Measurements from ENCODE around the gene RENBP.

RENBP gene

DNA sequence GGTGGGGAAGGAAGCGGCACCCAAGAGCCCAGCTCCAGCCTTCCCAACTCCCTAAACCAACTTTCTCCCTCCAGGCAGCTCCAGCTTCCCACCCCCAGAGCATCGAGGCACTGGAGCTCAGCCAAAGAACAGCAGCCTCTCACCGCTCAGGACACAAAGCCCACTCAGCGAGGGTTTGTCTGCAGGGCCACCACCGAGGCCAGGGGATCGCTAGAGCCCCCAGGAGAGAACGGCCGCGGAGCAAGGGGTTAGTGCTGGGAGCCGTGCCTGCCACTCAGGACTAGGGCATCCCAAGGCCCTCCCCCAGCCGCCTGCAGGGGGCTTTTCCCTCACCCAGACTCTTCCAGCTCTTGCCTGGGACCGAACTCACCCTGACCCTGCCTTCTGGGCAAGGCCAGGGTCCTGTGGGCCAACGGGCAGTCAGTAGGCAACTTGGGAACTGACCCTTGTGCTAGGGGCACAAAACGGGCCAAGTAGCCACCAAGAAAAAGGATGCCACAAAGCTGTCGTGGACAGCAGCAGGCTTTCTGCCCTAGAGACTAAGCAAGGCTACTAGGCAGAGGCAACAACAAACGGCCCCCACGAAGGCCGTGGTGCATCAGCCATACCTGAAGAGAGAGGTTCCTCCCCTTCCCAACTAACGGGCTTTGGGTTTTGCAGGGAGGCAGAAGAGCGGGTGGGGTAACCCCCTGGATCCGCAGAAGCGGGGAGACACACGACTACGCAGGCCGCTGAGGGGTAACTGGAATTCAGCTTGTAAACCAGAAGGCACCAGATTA is 24.9 kb upstream of the RENBP start (continued):
- TF ChIP-seq ZNF558 (tag by site-specific recombination; IDR thresholded peaks at IDR 0.05) (no peak), ZNF560 (tag by site-specific recombination; IDR thresholded peaks at IDR 0.05; ENCODE audit: borderline replicate concordance) (no peak), ZBTB20 (tag by site-specific recombination; IDR thresholded peaks at IDR 0.05) (0 out of 2 replicates have a peak, but pooled peaks have one; percentile 11), SCRT2 (tag by site-specific recombination; IDR thresholded peaks at IDR 0.05) (peak; percentile 77), ZNF626 (tag by site-specific recombination; IDR thresholded peaks at IDR 0.05) (no peak), KLF10 (tag by site-specific recombination; IDR thresholded peaks at IDR 0.05) (no peak), TCF7L2 (IDR thresholded peaks at IDR 0.05; ENCODE audit: borderline replicate concordance, low read depth, low read length) (no peak), ZNF341 (tag by site-specific recombination; IDR thresholded peaks at IDR 0.05; ENCODE audit: low read depth) (peak; percentile 44)
- TF ChIP-seq, protein P1, sequence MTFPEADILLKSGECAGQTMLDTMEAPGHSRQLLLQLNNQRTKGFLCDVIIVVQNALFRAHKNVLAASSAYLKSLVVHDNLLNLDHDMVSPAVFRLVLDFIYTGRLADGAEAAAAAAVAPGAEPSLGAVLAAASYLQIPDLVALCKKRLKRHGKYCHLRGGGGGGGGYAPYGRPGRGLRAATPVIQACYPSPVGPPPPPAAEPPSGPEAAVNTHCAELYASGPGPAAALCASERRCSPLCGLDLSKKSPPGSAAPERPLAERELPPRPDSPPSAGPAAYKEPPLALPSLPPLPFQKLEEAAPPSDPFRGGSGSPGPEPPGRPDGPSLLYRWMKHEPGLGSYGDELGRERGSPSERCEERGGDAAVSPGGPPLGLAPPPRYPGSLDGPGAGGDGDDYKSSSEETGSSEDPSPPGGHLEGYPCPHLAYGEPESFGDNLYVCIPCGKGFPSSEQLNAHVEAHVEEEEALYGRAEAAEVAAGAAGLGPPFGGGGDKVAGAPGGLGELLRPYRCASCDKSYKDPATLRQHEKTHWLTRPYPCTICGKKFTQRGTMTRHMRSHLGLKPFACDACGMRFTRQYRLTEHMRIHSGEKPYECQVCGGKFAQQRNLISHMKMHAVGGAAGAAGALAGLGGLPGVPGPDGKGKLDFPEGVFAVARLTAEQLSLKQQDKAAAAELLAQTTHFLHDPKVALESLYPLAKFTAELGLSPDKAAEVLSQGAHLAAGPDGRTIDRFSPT (tag by site-specific recombination; IDR thresholded peaks at IDR 0.05), result no peak

DNA sequence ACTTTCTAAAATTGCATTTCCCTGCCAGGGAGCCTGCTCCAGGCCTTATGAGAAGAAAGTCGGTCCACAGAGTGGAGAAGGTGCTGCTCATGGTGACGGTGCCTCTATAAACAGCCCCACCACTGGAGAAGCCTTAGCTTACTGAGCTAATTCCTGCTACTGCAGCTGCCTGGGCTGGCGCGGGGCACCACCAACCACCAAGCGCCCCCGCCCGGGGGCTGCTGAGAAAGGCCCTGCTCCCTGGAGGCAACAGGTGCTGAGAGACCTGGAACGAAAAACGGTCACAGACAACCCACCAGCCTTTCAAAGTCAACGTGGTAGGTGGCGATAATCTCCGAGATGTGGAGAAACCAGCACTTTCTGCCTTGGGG is 24.3 kb upstream of the RENBP start:
- Histone ChIP-seq H3K4me3 (ENCODE audit: low read depth, low read length) (peak overlapping the region; percentile 95), H3K27ac (ENCODE audit: extremely low read depth, low read depth, low read length) (peak overlapping the region; percentile 77; the same call in 1 of the 2 replicates), H3K9me3 (ENCODE audit: control insufficient read depth, insufficient read depth, low read depth, low read length) (no peaks in the 10 kb centered on the region), H3K4me1 (ENCODE audit: control insufficient read depth, insufficient read depth, low read length) (peaks cover 10% of the 10 kb centered on the region), H3K36me3 (ENCODE audit: control insufficient read depth in 2 of 2, insufficient read depth in 1 of 2, low read length in 2 of 2) (peaks cover 0 to 45% of the 10 kb centered on the region in 2 experiments; a peak in 1 of 3 replicates)
- TF ChIP-seq, protein P2, sequence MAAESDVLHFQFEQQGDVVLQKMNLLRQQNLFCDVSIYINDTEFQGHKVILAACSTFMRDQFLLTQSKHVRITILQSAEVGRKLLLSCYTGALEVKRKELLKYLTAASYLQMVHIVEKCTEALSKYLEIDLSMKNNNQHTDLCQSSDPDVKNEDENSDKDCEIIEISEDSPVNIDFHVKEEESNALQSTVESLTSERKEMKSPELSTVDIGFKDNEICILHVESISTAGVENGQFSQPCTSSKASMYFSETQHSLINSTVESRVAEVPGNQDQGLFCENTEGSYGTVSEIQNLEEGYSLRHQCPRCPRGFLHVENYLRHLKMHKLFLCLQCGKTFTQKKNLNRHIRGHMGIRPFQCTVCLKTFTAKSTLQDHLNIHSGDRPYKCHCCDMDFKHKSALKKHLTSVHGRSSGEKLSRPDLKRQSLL (tag by site-specific recombination; IDR thresholded peaks at IDR 0.05), result no peak
- TF ChIP-seq, protein P3, sequence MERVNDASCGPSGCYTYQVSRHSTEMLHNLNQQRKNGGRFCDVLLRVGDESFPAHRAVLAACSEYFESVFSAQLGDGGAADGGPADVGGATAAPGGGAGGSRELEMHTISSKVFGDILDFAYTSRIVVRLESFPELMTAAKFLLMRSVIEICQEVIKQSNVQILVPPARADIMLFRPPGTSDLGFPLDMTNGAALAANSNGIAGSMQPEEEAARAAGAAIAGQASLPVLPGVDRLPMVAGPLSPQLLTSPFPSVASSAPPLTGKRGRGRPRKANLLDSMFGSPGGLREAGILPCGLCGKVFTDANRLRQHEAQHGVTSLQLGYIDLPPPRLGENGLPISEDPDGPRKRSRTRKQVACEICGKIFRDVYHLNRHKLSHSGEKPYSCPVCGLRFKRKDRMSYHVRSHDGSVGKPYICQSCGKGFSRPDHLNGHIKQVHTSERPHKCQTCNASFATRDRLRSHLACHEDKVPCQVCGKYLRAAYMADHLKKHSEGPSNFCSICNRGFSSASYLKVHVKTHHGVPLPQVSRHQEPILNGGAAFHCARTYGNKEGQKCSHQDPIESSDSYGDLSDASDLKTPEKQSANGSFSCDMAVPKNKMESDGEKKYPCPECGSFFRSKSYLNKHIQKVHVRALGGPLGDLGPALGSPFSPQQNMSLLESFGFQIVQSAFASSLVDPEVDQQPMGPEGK (tag by site-specific recombination; IDR thresholded peaks at IDR 0.05), result 0 out of 2 replicates have a peak, but pooled peaks have one; percentile 21
- TF ChIP-seq SCRT2 (tag by site-specific recombination; IDR thresholded peaks at IDR 0.05) (peak; percentile 99), ZFHX2 (tag by site-specific recombination; conservative IDR thresholded peaks at IDR 0.05) (peak; percentile 24), ZBTB20 (tag by site-specific recombination; IDR thresholded peaks at IDR 0.05) (peak; percentile 62), SCRT1 (tag by site-specific recombination; IDR thresholded peaks at IDR 0.05; ENCODE audit: borderline replicate concordance) (peak; percentile 92), PRDM1 (tag by site-specific recombination; IDR thresholded peaks at IDR 0.05) (peak; percentile 41; the same call in 1 of the 2 replicates), ZNF394 (tag by site-specific recombination; IDR thresholded peaks at IDR 0.05; ENCODE audit: borderline replicate concordance) (peak; percentile 60; the same call in 1 of the 2 replicates), ZBTB17 (tag by site-specific recombination; IDR thresholded peaks at IDR 0.05) (peak; percentile 84), ZNF2 (tag by site-specific recombination; IDR thresholded peaks at IDR 0.05) (peak; percentile 95), ZXDB (tag by site-specific recombination; IDR thresholded peaks at IDR 0.05) (no peak), EGR2 (tag by site-specific recombination; IDR thresholded peaks at IDR 0.05; ENCODE audit: low read depth) (peak; percentile 66), OSR2 (tag by site-specific recombination; IDR thresholded peaks at IDR 0.05) (peak; percentile 88)
- TF ChIP-seq, protein P4, sequence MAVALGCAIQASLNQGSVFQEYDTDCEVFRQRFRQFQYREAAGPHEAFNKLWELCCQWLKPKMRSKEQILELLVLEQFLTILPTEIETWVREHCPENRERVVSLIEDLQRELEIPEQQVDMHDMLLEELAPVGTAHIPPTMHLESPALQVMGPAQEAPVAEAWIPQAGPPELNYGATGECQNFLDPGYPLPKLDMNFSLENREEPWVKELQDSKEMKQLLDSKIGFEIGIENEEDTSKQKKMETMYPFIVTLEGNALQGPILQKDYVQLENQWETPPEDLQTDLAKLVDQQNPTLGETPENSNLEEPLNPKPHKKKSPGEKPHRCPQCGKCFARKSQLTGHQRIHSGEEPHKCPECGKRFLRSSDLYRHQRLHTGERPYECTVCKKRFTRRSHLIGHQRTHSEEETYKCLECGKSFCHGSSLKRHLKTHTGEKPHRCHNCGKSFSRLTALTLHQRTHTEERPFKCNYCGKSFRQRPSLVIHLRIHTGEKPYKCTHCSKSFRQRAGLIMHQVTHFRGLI (tag by site-specific recombination; IDR thresholded peaks at IDR 0.05), result 0 out of 2 replicates have a peak, but pooled peaks have one; percentile 18
- TF ChIP-seq, protein P5, sequence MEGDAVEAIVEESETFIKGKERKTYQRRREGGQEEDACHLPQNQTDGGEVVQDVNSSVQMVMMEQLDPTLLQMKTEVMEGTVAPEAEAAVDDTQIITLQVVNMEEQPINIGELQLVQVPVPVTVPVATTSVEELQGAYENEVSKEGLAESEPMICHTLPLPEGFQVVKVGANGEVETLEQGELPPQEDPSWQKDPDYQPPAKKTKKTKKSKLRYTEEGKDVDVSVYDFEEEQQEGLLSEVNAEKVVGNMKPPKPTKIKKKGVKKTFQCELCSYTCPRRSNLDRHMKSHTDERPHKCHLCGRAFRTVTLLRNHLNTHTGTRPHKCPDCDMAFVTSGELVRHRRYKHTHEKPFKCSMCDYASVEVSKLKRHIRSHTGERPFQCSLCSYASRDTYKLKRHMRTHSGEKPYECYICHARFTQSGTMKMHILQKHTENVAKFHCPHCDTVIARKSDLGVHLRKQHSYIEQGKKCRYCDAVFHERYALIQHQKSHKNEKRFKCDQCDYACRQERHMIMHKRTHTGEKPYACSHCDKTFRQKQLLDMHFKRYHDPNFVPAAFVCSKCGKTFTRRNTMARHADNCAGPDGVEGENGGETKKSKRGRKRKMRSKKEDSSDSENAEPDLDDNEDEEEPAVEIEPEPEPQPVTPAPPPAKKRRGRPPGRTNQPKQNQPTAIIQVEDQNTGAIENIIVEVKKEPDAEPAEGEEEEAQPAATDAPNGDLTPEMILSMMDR (tag by site-specific recombination; IDR thresholded peaks at IDR 0.05), result peak; percentile 63
- TF ChIP-seq, protein P6, sequence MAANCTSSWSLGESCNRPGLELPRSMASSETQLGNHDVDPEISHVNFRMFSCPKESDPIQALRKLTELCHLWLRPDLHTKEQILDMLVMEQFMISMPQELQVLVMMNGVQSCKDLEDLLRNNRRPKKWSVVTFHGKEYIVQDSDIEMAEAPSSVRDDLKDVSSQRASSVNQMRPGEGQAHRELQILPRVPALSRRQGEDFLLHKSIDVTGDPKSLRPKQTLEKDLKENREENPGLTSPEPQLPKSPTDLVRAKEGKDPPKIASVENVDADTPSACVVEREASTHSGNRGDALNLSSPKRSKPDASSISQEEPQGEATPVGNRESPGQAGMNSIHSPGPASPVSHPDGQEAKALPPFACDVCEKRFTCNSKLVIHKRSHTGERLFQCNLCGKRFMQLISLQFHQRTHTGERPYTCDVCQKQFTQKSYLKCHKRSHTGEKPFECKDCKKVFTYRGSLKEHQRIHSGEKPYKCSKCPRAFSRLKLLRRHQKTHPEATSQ (tag by site-specific recombination; IDR thresholded peaks at IDR 0.05), result no peak
- ChIA-PET CTCF (interaction anchor here (1.1 to 7.0 kb wide), 6 partner anchors 15 to 45 kb away, joined by 3 to 65 read pairs (median 8); no protein-coding TSS in a partner anchor), POLR2A (interaction anchor here (0.9 to 4.6 kb wide), 3 partner anchors 39 to 44 kb away, joined by 3 to 67 read pairs (median 21); no protein-coding TSS in a partner anchor)
